HepG2 (cell line): Measurements from ENCODE around the gene LOC128125822.

Source experiments
- AHDC1 ChIP-seq: sonication (generic); formaldehyde crosslinking; IDR thresholded peaks from 2 replicates; pipeline ENCODE4 v1.5.1; 2020; ENCODE audit warnings: mild to moderate bottlenecking, missing genetic modification reagents, borderline replicate concordance
- AKAP8 ChIP-seq: sonication (generic); formaldehyde crosslinking; IDR thresholded peaks from 2 replicates; pipeline ENCODE4 v1.5.1; 2020; ENCODE audit warnings: mild to moderate bottlenecking, missing genetic modification reagents
- ELF4 ChIP-seq: sonication (generic); formaldehyde crosslinking; IDR thresholded peaks from 2 replicates; pipeline ENCODE4 v1.5.0; 2020; ENCODE audit warnings: missing genetic modification reagents, mild to moderate bottlenecking, moderate library complexity, borderline replicate concordance
- HES4 ChIP-seq: sonication (generic); formaldehyde crosslinking; IDR thresholded peaks from 2 replicates; pipeline ENCODE4 v1.9.0; 2021; ENCODE audit warnings: mild to moderate bottlenecking, missing genetic modification reagents, borderline replicate concordance
- JUN ChIP-seq: sonication (generic); formaldehyde crosslinking; IDR thresholded peaks from 2 replicates; pipeline ENCODE4 v1.4.0; 2020; ENCODE audit warnings: mild to moderate bottlenecking, missing genetic modification reagents
- KLF13 ChIP-seq: sonication (generic); formaldehyde crosslinking; IDR thresholded peaks from 2 replicates; pipeline ENCODE4 v1.4.0; 2020; ENCODE audit warnings: mild to moderate bottlenecking, missing genetic modification reagents
- MNT ChIP-seq: fragments of 450-650 bp; IDR thresholded peaks from 2 replicates; pipeline ENCODE4 v1.6.1; 2016
- PRPF4 ChIP-seq: fragments of 200-400 bp; formaldehyde crosslinking; IDR thresholded peaks from 2 replicates; pipeline ENCODE4 v1.6.1; 2016; ENCODE audit warnings: low read length, low read depth; ENCODE audit not compliant: poor library complexity, severe bottlenecking
- RCOR2 ChIP-seq: IDR thresholded peaks from 2 replicates; pipeline ENCODE4 v1.6.1; 2016; ENCODE audit warnings: missing biosample characterization, missing genetic modification reagents
- SNAI1 ChIP-seq: sonication (generic); formaldehyde crosslinking; IDR thresholded peaks from 2 replicates; pipeline ENCODE4 v1.5.0; 2020; ENCODE audit warnings: mild to moderate bottlenecking, missing genetic modification reagents, borderline replicate concordance
- TFDP1 ChIP-seq: IDR thresholded peaks from 2 replicates; pipeline ENCODE4 v1.6.1; 2016; ENCODE audit warnings: missing compliant biosample characterization, missing genetic modification reagents, borderline replicate concordance
- XRCC5 ChIP-seq: fragments of 200-400 bp; formaldehyde crosslinking; optimal IDR thresholded peaks from 2 replicates; pipeline ENCODE3; 2017; ENCODE audit warnings: mild to moderate bottlenecking, low read length
- ZNF160 ChIP-seq: sonication (generic); formaldehyde crosslinking; IDR thresholded peaks from 2 replicates; pipeline ENCODE4 v1.8.0; 2022; ENCODE audit warnings: mild to moderate bottlenecking, inconsistent platforms, missing genetic modification reagents
- ZNF276 ChIP-seq: sonication (generic); formaldehyde crosslinking; IDR thresholded peaks from 2 replicates; pipeline ENCODE4 v1.4.0; 2020; ENCODE audit warnings: mild to moderate bottlenecking, low read depth, missing genetic modification reagents
- ZNF362 ChIP-seq: sonication (generic); formaldehyde crosslinking; IDR thresholded peaks from 2 replicates; pipeline ENCODE4 v1.4.0; 2020; ENCODE audit warnings: missing genetic modification reagents, mild to moderate bottlenecking, borderline replicate concordance
- ZNF44 ChIP-seq: sonication (generic); formaldehyde crosslinking; IDR thresholded peaks from 2 replicates; pipeline ENCODE4 v1.5.1; 2020; ENCODE audit warnings: mild to moderate bottlenecking, missing genetic modification reagents
- ZSCAN22 ChIP-seq: sonication (generic); formaldehyde crosslinking; IDR thresholded peaks from 2 replicates; pipeline ENCODE4 v1.4.0; 2020; ENCODE audit warnings: mild to moderate bottlenecking, missing genetic modification reagents

The LOC128125822 gene

GRCh38 chr6:63565058-63565726 is 7.1 kb upstream of the LOC128125822 start (continued):
- TF ChIP-seq AHDC1 (CRISPR knock-in tag) (peak; percentile 95; the same call in 1 of the 2 replicates), ZNF160 (CRISPR knock-in tag) (no peak), TFDP1 (no peak), RCOR2 (CRISPR knock-in tag) (peak; percentile 88; the same call in 1 of the 2 replicates), ZNF362 (peak; percentile 80; the same call in 1 of the 2 replicates), XRCC5 (no peak), JUN (CRISPR knock-in tag) (no peak), ZNF276 (CRISPR knock-in tag) (no peak), MNT (no peak), ZSCAN22 (CRISPR knock-in tag) (no peak), ELF4 (CRISPR knock-in tag) (no peak), HES4 (CRISPR knock-in tag) (no peak), ZNF44 (no peak), KLF13 (no peak), SNAI1 (CRISPR knock-in tag) (no peak), AKAP8 (CRISPR knock-in tag) (no peak), PRPF4 (no peak)
